Ishikawa (cell line): ENCODE results near the gene TRIOBP.
A peak's percentile ranks its signal among the peaks of the same experiment; 100 is the strongest.

ENCODE experiments used
- CEBPB ChIP-seq: IDR thresholded peaks from 2 replicates; pipeline ENCODE4 v1.6.1; 2012
- CREB1 ChIP-seq: IDR thresholded peaks from 2 replicates; pipeline ENCODE4 v1.6.1; 2012; ENCODE audit warnings: low read depth
- EGR1 ChIP-seq: IDR thresholded peaks from 2 replicates; pipeline ENCODE4 v1.6.1; 2012
- EP300 ChIP-seq: IDR thresholded peaks from 2 replicates; pipeline ENCODE4 v1.6.1; 2012; ENCODE audit warnings: borderline replicate concordance
- FOXM1 ChIP-seq: IDR thresholded peaks from 2 replicates; pipeline ENCODE4 v1.6.1; 2012; ENCODE audit warnings: low read depth, borderline replicate concordance
- NFIC ChIP-seq: IDR thresholded peaks from 2 replicates; pipeline ENCODE4 v1.6.1; 2012
- RAD21 ChIP-seq: IDR thresholded peaks from 2 replicates; pipeline ENCODE4 v1.6.1; 2012; ENCODE audit warnings: low read depth
- TAF1 ChIP-seq: IDR thresholded peaks from 2 replicates; pipeline ENCODE4 v1.6.1; 2012; ENCODE audit warnings: low read depth, mild to moderate bottlenecking
- TCF12 ChIP-seq: IDR thresholded peaks from 2 replicates; pipeline ENCODE4 v1.6.1; 2012; ENCODE audit warnings: low read depth
- TEAD4 ChIP-seq: IDR thresholded peaks from 2 replicates; pipeline ENCODE4 v1.6.1; 2012
- YY1 ChIP-seq: IDR thresholded peaks from 2 replicates; pipeline ENCODE4 v1.6.1; 2012; ENCODE audit warnings: low read depth
- ZBTB7A ChIP-seq: IDR thresholded peaks from 2 replicates; pipeline ENCODE4 v1.6.1; 2012; ENCODE audit warnings: low read depth
- TF ChIP-seq, protein P1 (sequence below): IDR thresholded peaks from 2 replicates; pipeline ENCODE4 v1.6.1; 2012
- TF ChIP-seq, protein P2 (sequence below): IDR thresholded peaks from 2 replicates; pipeline ENCODE4 v1.6.1; 2012
- TF ChIP-seq, protein P3 (sequence below): IDR thresholded peaks from 2 replicates; pipeline ENCODE4 v1.6.1; 2012; ENCODE audit warnings: low read depth, mild to moderate bottlenecking

Gene TRIOBP

DNA sequence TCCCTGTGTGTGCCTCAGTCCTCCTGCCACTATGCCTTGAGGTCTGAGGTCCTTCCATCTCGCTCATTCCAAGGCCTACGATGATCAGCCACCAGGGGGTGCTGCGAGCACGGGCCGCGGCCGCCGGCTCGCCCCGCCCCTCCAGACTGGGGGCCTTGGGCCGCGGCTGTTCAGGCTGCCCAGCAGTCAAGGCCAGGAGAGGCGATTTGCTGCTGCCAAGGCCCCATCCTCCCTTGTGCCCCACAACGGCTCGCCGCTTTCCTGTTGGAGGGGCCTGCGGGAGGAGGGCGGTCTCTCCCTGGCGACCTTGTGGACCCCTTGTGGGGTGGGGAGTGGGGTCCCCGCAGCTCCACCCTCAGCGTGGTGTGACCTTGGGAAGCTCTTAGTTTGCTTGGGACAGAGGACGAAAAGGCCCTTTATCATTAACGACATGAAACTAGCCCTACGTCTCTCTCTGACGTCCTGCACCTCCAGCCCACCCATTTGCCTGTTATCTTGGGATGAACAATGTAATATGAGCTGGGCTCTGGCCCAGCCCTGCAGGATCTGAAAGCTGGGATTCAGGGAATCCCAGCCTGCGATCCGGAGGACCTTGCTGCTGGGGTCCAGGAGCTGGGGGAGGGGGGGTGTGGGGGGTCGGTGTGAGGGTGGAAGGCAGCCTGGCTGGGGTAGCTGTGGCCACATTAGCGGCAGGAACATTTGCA is 121.0 kb downstream of the TRIOBP start:
- TF ChIP-seq CREB1 (no peak), TCF12 (0 out of 2 replicates have a peak, but pooled peaks have one; percentile 23), FOXM1 (no peak), NFIC (0 out of 2 replicates have a peak, but pooled peaks have one; percentile 17), CEBPB (no peak), YY1 (no peak), RAD21 (peak; percentile 82), TAF1 (no peak), ZBTB7A (peak; percentile 80; the same call in 1 of the 2 replicates), EP300 (no peak), TEAD4 (no peak; the same call in 1 of the 2 replicates), EGR1 (no peak)
- TF ChIP-seq, protein P1, sequence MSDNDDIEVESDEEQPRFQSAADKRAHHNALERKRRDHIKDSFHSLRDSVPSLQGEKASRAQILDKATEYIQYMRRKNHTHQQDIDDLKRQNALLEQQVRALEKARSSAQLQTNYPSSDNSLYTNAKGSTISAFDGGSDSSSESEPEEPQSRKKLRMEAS = no peak
- TF ChIP-seq, protein P2, sequence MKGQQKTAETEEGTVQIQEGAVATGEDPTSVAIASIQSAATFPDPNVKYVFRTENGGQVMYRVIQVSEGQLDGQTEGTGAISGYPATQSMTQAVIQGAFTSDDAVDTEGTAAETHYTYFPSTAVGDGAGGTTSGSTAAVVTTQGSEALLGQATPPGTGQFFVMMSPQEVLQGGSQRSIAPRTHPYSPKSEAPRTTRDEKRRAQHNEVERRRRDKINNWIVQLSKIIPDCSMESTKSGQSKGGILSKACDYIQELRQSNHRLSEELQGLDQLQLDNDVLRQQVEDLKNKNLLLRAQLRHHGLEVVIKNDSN = no peak
- TF ChIP-seq, protein P3, sequence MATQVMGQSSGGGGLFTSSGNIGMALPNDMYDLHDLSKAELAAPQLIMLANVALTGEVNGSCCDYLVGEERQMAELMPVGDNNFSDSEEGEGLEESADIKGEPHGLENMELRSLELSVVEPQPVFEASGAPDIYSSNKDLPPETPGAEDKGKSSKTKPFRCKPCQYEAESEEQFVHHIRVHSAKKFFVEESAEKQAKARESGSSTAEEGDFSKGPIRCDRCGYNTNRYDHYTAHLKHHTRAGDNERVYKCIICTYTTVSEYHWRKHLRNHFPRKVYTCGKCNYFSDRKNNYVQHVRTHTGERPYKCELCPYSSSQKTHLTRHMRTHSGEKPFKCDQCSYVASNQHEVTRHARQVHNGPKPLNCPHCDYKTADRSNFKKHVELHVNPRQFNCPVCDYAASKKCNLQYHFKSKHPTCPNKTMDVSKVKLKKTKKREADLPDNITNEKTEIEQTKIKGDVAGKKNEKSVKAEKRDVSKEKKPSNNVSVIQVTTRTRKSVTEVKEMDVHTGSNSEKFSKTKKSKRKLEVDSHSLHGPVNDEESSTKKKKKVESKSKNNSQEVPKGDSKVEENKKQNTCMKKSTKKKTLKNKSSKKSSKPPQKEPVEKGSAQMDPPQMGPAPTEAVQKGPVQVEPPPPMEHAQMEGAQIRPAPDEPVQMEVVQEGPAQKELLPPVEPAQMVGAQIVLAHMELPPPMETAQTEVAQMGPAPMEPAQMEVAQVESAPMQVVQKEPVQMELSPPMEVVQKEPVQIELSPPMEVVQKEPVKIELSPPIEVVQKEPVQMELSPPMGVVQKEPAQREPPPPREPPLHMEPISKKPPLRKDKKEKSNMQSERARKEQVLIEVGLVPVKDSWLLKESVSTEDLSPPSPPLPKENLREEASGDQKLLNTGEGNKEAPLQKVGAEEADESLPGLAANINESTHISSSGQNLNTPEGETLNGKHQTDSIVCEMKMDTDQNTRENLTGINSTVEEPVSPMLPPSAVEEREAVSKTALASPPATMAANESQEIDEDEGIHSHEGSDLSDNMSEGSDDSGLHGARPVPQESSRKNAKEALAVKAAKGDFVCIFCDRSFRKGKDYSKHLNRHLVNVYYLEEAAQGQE = no peak

DNA sequence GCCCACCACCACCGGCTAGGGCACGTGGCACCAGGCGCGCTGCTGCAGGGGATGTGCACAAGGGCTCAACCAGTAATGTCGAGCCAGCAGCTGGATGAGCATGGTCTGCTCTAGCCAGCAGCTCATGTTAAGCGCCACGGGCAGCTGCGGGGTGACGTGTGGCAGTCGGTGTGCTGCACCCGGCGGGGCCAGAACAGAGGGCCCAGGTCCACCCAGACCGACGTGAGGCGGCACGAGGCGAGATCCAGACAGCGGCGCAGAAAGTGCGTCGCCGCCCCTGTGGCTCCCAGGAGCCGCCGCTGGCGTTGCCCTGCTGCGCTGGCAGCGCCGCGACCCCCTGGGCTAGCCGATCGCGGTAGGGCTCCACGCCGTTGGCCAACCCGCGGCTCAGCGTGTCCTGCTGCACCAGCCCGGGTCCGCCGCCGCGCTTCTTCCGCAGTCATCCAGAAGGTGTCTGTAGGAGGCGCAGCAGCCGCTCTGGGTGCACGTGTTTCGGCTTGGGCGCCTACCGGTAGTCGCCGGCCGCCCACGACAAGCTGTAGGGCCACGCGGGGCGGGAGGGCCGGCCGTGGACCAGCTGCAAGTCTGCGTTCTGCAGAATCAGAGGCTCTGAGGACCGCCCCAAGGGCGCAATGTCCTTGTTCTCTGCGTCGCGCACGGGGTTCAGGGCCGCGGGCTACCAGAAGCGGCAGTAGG is 121.7 kb downstream of the TRIOBP start:
- TF ChIP-seq, protein P1 = no peak
- TF ChIP-seq YY1 (no peak), ZBTB7A (no peak), CREB1 (no peak), CEBPB (no peak)
- TF ChIP-seq, protein P3 = no peak
- TF ChIP-seq, protein P2 = no peak

DNA sequence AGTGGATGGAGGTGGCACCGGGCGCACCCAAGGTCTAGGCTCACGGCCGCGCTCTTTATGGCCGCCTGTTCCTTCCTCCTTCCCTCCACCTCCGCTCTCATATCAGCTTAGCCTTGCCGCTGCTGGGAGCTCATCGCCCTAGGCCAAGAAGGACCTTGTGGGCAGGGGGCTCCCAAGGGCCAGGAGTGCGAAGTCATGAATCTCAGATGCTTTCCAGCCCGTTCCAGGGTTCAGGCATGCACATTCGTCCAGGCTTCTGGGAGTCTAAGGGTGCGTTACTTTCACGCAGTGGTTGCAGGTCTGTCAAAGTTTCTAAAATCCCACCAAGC is 122.2 kb downstream of the TRIOBP start:
- no peak for TF ChIP-seq CREB1
- TF ChIP-seq, protein P3 = no peak
- no peak for TF ChIP-seq ZBTB7A
- no peak for TF ChIP-seq FOXM1
- no peak for TF ChIP-seq NFIC
- TF ChIP-seq EP300 = no peak
- TF ChIP-seq TEAD4 = no peak
- no peak for TF ChIP-seq CEBPB
- TF ChIP-seq TCF12 = no peak
- TF ChIP-seq RAD21 = no peak
- TF ChIP-seq, protein P2 = no peak
- TF ChIP-seq YY1 = no peak
- TF ChIP-seq EGR1 = no peak
- TF ChIP-seq, protein P1 = no peak
